Medulla oblongata (tissue), 1 donor: ENCODE results near the gene CADPS.

Experiments used
- DNase-seq: peaks from one replicate; pipeline ENCODE4 v3.0.0-alpha.2; 2015; ENCODE audit errors: extremely low spot score

CADPS gene

GRCh38 chr3:62873761-62874710 is 1.2 kb downstream of the CADPS start:
- DNase-seq: peak; percentile 52

GRCh38 chr3:62873451-62873760 is 1.8 kb downstream of the CADPS start:
- no peak for DNase-seq

GRCh38 chr3:62872318-62872717 is 2.9 kb downstream of the CADPS start:
- DNase-seq: no peak

GRCh38 chr3:62870321-62870720 is 4.9 kb downstream of the CADPS start:
- no peak for DNase-seq

GRCh38 chr3:62863648-62864047 is 11.6 kb downstream of the CADPS start:
- no peak for DNase-seq

GRCh38 chr3:62859203-62859791 is 15.9 kb downstream of the CADPS start:
- DNase-seq: no peak

- DNase-seq: no peak
Measured at GRCh38 chr3:62845996-62846395, 29.2 kb downstream of the CADPS start.

GRCh38 chr3:62843508-62843907 is 31.7 kb downstream of the CADPS start:
- DNase-seq: no peak

- DNase-seq: no peak
Measured at GRCh38 chr3:62839748-62840147, 35.5 kb downstream of the CADPS start.

GRCh38 chr3:62837145-62837787 is 38.0 kb downstream of the CADPS start:
- DNase-seq: no peak

GRCh38 chr3:62835554-62836236 is 39.5 kb downstream of the CADPS start:
- no peak for DNase-seq

GRCh38 chr3:62833538-62833937 is 41.7 kb downstream of the CADPS start:
- no peak for DNase-seq

GRCh38 chr3:62832553-62832952 is 42.7 kb downstream of the CADPS start:
- no peak for DNase-seq

- no peak for DNase-seq
Measured at GRCh38 chr3:62830727-62831322, 44.4 kb downstream of the CADPS start.

GRCh38 chr3:62827550-62827949 is 47.7 kb downstream of the CADPS start:
- no peak for DNase-seq

GRCh38 chr3:62824965-62825592 is 50.1 kb downstream of the CADPS start:
- no peak for DNase-seq

GRCh38 chr3:62823461-62824050 is 51.7 kb downstream of the CADPS start:
- DNase-seq: no peak

- DNase-seq: no peak
Measured at GRCh38 chr3:62822905-62823304, 52.3 kb downstream of the CADPS start.

- no peak for DNase-seq
Measured at GRCh38 chr3:62818347-62818746, 56.9 kb downstream of the CADPS start.

- DNase-seq: no peak
Measured at GRCh38 chr3:62817678-62818077, 57.5 kb downstream of the CADPS start.

GRCh38 chr3:62815981-62816380 is 59.2 kb downstream of the CADPS start:
- DNase-seq: no peak
